Activated naive CD8-positive, alpha-beta T cell treated with anti-CD3 and anti-CD28 coated beads, Interleukin-2, amount 50 U/mL, for 24 hours (primary cell): ENCODE results near the gene LDLRAD3.
A peak's percentile ranks its signal among the peaks of the same experiment; 100 is the strongest.

Experiments
- ATAC-seq: fragments of 150-1000 bp; cut with Tn5 transposase; one replicate; pipeline ENCODE4 v1.10.0; 2021
- DNase-seq: peaks from one replicate; pipeline ENCODE4 v3.0.0; 2021
- H3K27ac Mint-ChIP-seq: one replicate; pipeline ENCODE4 v1.8.0; 2021; ENCODE audit warnings: mild to moderate bottlenecking, mixed read lengths
- H3K27me3 Mint-ChIP-seq: one replicate; pipeline ENCODE4 v1.8.0; 2021; ENCODE audit warnings: mixed read lengths
- H3K36me3 Mint-ChIP-seq: one replicate; pipeline ENCODE4 v1.8.0; 2021; ENCODE audit warnings: low read depth, mixed read lengths
- H3K4me1 Mint-ChIP-seq: one replicate; pipeline ENCODE4 v1.8.0; 2021; ENCODE audit warnings: mixed read lengths
- H3K4me3 Mint-ChIP-seq: one replicate; pipeline ENCODE4 v1.8.0; 2021; ENCODE audit warnings: mild to moderate bottlenecking, moderate library complexity, mixed read lengths
- H3K9me3 Mint-ChIP-seq: one replicate; pipeline ENCODE4 v1.8.0; 2021; ENCODE audit warnings: mixed read lengths

LDLRAD3 gene

GRCh38 chr11:36238881-36239280 lies 295.0 kb downstream of the LDLRAD3 start:
- Mint-ChIP-seq H3K9me3 (peaks cover 4% of the 10 kb centered on the region), H3K4me1 (no peaks in the 10 kb centered on the region), H3K27ac (no peak overlapping the region), H3K27me3 (peaks cover 9% of the 10 kb centered on the region), H3K4me3 (no peak overlapping the region), H3K36me3 (no peaks in the 10 kb centered on the region)
- DNase-seq (no peak), ATAC-seq (no peak)

GRCh38 chr11:36239636-36240035 lies 295.8 kb downstream of the LDLRAD3 start:
- Mint-ChIP-seq H3K4me1 (no peaks in the 10 kb centered on the region), H3K27me3 (peaks cover 9% of the 10 kb centered on the region), H3K4me3 (no peak overlapping the region), H3K9me3 (peaks cover 4% of the 10 kb centered on the region), H3K36me3 (no peaks in the 10 kb centered on the region), H3K27ac (no peak overlapping the region)
- ATAC-seq (no peak), DNase-seq (no peak)

- H3K27ac Mint-ChIP-seq, result no peak overlapping the region
- H3K9me3 Mint-ChIP-seq, result peaks cover 4% of the 10 kb centered on the region
- DNase-seq (no peak), ATAC-seq (no peak)
- no peaks in the 10 kb centered on the region for H3K36me3 Mint-ChIP-seq
- H3K27me3 Mint-ChIP-seq, result peaks cover 9% of the 10 kb centered on the region
- H3K4me3 Mint-ChIP-seq, result no peak overlapping the region
- H3K4me1 Mint-ChIP-seq, result no peaks in the 10 kb centered on the region
Observed at GRCh38 chr11:36240173-36240572, 296.3 kb downstream of the LDLRAD3 start.

GRCh38 chr11:36240801-36241200 lies 296.9 kb downstream of the LDLRAD3 start:
- no peak overlapping the region for H3K4me3 Mint-ChIP-seq
- H3K4me1 Mint-ChIP-seq, result no peaks in the 10 kb centered on the region
- ATAC-seq, result no peak
- H3K27me3 Mint-ChIP-seq, result peaks cover 8% of the 10 kb centered on the region
- DNase-seq, result no peak
- peaks cover 4% of the 10 kb centered on the region for H3K9me3 Mint-ChIP-seq
- no peak overlapping the region for H3K27ac Mint-ChIP-seq
- no peaks in the 10 kb centered on the region for H3K36me3 Mint-ChIP-seq

GRCh38 chr11:36241497-36241896 lies 297.6 kb downstream of the LDLRAD3 start:
- H3K9me3 Mint-ChIP-seq, result peaks cover 4% of the 10 kb centered on the region
- H3K4me1 Mint-ChIP-seq, result no peaks in the 10 kb centered on the region
- H3K27me3 Mint-ChIP-seq, result peaks cover 6% of the 10 kb centered on the region
- H3K27ac Mint-ChIP-seq, result no peak overlapping the region
- DNase-seq (no peak), ATAC-seq (no peak)
- no peak overlapping the region for H3K4me3 Mint-ChIP-seq
- H3K36me3 Mint-ChIP-seq, result no peaks in the 10 kb centered on the region

- H3K36me3 Mint-ChIP-seq, result no peaks in the 10 kb centered on the region
- no peaks in the 10 kb centered on the region for H3K4me1 Mint-ChIP-seq
- no peak overlapping the region for H3K27ac Mint-ChIP-seq
- DNase-seq (no peak), ATAC-seq (no peak)
- H3K4me3 Mint-ChIP-seq, result no peak overlapping the region
- H3K9me3 Mint-ChIP-seq, result no peaks in the 10 kb centered on the region
- peaks cover 13% of the 10 kb centered on the region for H3K27me3 Mint-ChIP-seq
Observed at GRCh38 chr11:36243641-36244040, 299.8 kb downstream of the LDLRAD3 start.

- no peak overlapping the region for H3K27ac Mint-ChIP-seq
- H3K9me3 Mint-ChIP-seq, result no peaks in the 10 kb centered on the region
- peaks cover 7% of the 10 kb centered on the region for H3K4me1 Mint-ChIP-seq
- peaks cover 34% of the 10 kb centered on the region for H3K27me3 Mint-ChIP-seq
- no peak for ATAC-seq
- H3K36me3 Mint-ChIP-seq, result no peaks in the 10 kb centered on the region
- H3K4me3 Mint-ChIP-seq, result no peak overlapping the region
- no peak for DNase-seq
Observed at GRCh38 chr11:36247493-36247892, 303.6 kb downstream of the LDLRAD3 start.

GRCh38 chr11:36248436-36248835 lies 304.6 kb downstream of the LDLRAD3 start:
- Mint-ChIP-seq H3K27ac (no peak overlapping the region), H3K4me1 (peaks cover 7% of the 10 kb centered on the region), H3K9me3 (no peaks in the 10 kb centered on the region), H3K4me3 (no peak overlapping the region), H3K36me3 (no peaks in the 10 kb centered on the region), H3K27me3 (peaks cover 34% of the 10 kb centered on the region)
- ATAC-seq (no peak), DNase-seq (no peak)

- peaks cover 7% of the 10 kb centered on the region for H3K4me1 Mint-ChIP-seq
- no peak overlapping the region for H3K4me3 Mint-ChIP-seq
- ATAC-seq, result peak; percentile 86
- no peaks in the 10 kb centered on the region for H3K9me3 Mint-ChIP-seq
- H3K36me3 Mint-ChIP-seq, result no peaks in the 10 kb centered on the region
- H3K27ac Mint-ChIP-seq, result no peak overlapping the region
- DNase-seq, result no peak
- H3K27me3 Mint-ChIP-seq, result peaks cover 34% of the 10 kb centered on the region
Observed at GRCh38 chr11:36249246-36249645, 305.4 kb downstream of the LDLRAD3 start.

- H3K4me1 Mint-ChIP-seq, result peaks cover 7% of the 10 kb centered on the region
- no peak overlapping the region for H3K4me3 Mint-ChIP-seq
- DNase-seq (no peak), ATAC-seq (no peak)
- no peaks in the 10 kb centered on the region for H3K36me3 Mint-ChIP-seq
- no peak overlapping the region for H3K27ac Mint-ChIP-seq
- H3K9me3 Mint-ChIP-seq, result no peaks in the 10 kb centered on the region
- H3K27me3 Mint-ChIP-seq, result peaks cover 31% of the 10 kb centered on the region
Observed at GRCh38 chr11:36251823-36252222, 308.0 kb downstream of the LDLRAD3 start.

- Mint-ChIP-seq H3K4me3 (no peak overlapping the region), H3K27ac (no peak overlapping the region), H3K27me3 (peaks cover 26% of the 10 kb centered on the region), H3K9me3 (no peaks in the 10 kb centered on the region), H3K36me3 (no peaks in the 10 kb centered on the region), H3K4me1 (peaks cover 7% of the 10 kb centered on the region)
- ATAC-seq (no peak), DNase-seq (no peak)
Observed at GRCh38 chr11:36253238-36253637, 309.4 kb downstream of the LDLRAD3 start.

- H3K27me3 Mint-ChIP-seq, result peaks cover 28% of the 10 kb centered on the region
- H3K36me3 Mint-ChIP-seq, result no peaks in the 10 kb centered on the region
- peaks cover under 1% of the 10 kb centered on the region for H3K4me1 Mint-ChIP-seq
- no peaks in the 10 kb centered on the region for H3K9me3 Mint-ChIP-seq
- H3K27ac Mint-ChIP-seq, result no peak overlapping the region
- ATAC-seq, result no peak
- H3K4me3 Mint-ChIP-seq, result no peak overlapping the region
- no peak for DNase-seq
Observed at GRCh38 chr11:36254713-36255112, 310.9 kb downstream of the LDLRAD3 start.

- no peak for DNase-seq
- no peaks in the 10 kb centered on the region for H3K36me3 Mint-ChIP-seq
- H3K4me3 Mint-ChIP-seq, result no peak overlapping the region
- peaks cover 12% of the 10 kb centered on the region for H3K27me3 Mint-ChIP-seq
- H3K4me1 Mint-ChIP-seq, result no peaks in the 10 kb centered on the region
- ATAC-seq, result no peak
- H3K27ac Mint-ChIP-seq, result no peak overlapping the region
- H3K9me3 Mint-ChIP-seq, result no peaks in the 10 kb centered on the region
Observed at GRCh38 chr11:36257351-36257750, 313.5 kb downstream of the LDLRAD3 start.

GRCh38 chr11:36258730-36259360 lies 315.0 kb downstream of the LDLRAD3 start:
- H3K4me1 Mint-ChIP-seq, result no peaks in the 10 kb centered on the region
- DNase-seq, result peak; percentile 16
- H3K27ac Mint-ChIP-seq, result no peak overlapping the region
- H3K4me3 Mint-ChIP-seq, result no peak overlapping the region
- peak; percentile 62 for ATAC-seq
- peaks cover 13% of the 10 kb centered on the region for H3K27me3 Mint-ChIP-seq
- no peaks in the 10 kb centered on the region for H3K9me3 Mint-ChIP-seq
- no peaks in the 10 kb centered on the region for H3K36me3 Mint-ChIP-seq

GRCh38 chr11:36261094-36261493 lies 317.2 kb downstream of the LDLRAD3 start:
- Mint-ChIP-seq H3K9me3 (no peaks in the 10 kb centered on the region), H3K27me3 (peaks cover 13% of the 10 kb centered on the region), H3K4me3 (no peak overlapping the region), H3K4me1 (no peaks in the 10 kb centered on the region), H3K36me3 (no peaks in the 10 kb centered on the region), H3K27ac (no peak overlapping the region)
- no peak for DNase-seq
- no peak for ATAC-seq
